GM12878 (cell line): ENCODE results near the gene PARP8. TPM values are rescaled to one million over a fixed set of nuclear protein-coding genes. Genes with fewer than 3 reads are reported as not detected.

Experiments used
- ATAC-seq: fragments of 200-7000 bp; cut with Tn5 transposase; 3 replicates; pipeline ENCODE4 v1.9.1; 2020; ENCODE audit warnings: mild to moderate bottlenecking, moderate library complexity
- BruUV-seq: library from RNA; stranded (reverse); fragments of 400-500 nt; replicated peaks from 2 replicates; lab custom pipeline; 2021; lab: Mats Ljungman, UMichigan
- CTCF ChIA-PET: fragments of 300-600 bp; sonication (Branson Sonifier 250); formaldehyde crosslinking; extraction: SDS; loops from one replicate; lab custom pipeline; 2021; ENCODE audit warnings: inconsistent platforms; lab: Yijun Ruan, JAX
- POLR2A ChIA-PET: fragments of 350-600 bp; formaldehyde crosslinking; extraction: SDS; loops from one replicate; lab custom pipeline; 2021; ENCODE audit warnings: inconsistent platforms; lab: Charles Lee
- RAD21 ChIA-PET: fragments of 300-600 bp; sonication (Branson Sonifier 250); formaldehyde crosslinking; loops from one replicate; lab custom pipeline; 2023; ENCODE audit warnings: antibody characterized with exemption; ENCODE audit not compliant: unreplicated experiment; lab: Charles Lee
- SMC1A ChIA-PET: fragments of 300-600 bp; sonication (Branson Sonifier 250); formaldehyde crosslinking; loops from one replicate; lab custom pipeline; 2023; ENCODE audit not compliant: unreplicated experiment, uncharacterized antibody; lab: Charles Lee
- DNase-seq: peaks from one replicate; pipeline ENCODE4 v3.0.0-alpha.2; 2011; ENCODE audit warnings: low read depth, low spot score
- FAIRE-seq: peaks from 3 replicates; lab custom pipeline; 2011; peaks lifted over from hg19 to GRCh38; lab: Jason Lieb, UNC
- H2AFZ ChIP-seq: 2 replicates; pipeline ENCODE4 v1.6.0; 2011; ENCODE audit warnings: low read depth, low read length, control low read depth; ENCODE audit not compliant: control insufficient read depth
- H3K27ac ChIP-seq: 2 replicates; pipeline ENCODE4 v1.5.1; 2011; ENCODE audit warnings: control low read depth; ENCODE audit not compliant: control insufficient read depth, insufficient read depth
- H3K27me3 ChIP-seq, 2 experiments: replicated peaks in 1 of 2; 2 replicates each; pipeline versions ENCODE4 v1.6.0 to v1.6.1; 2011; ENCODE audit warnings: low read length in 1 of 2; ENCODE audit not compliant: control insufficient read depth in 2 of 2, insufficient read depth in 2 of 2
- H3K36me3 ChIP-seq, 2 experiments: 2 replicates each; pipeline ENCODE4 v1.5.1; 2011; ENCODE audit warnings: low read length in 1 of 2; ENCODE audit not compliant: control insufficient read depth in 2 of 2, insufficient read depth in 2 of 2
- H3K4me1 ChIP-seq: 2 replicates; pipeline ENCODE4 v1.6.1; 2011; ENCODE audit warnings: mild to moderate bottlenecking, low read length, moderate library complexity, mixed read lengths; ENCODE audit not compliant: control insufficient read depth, insufficient read depth
- H3K4me2 ChIP-seq: 2 replicates; pipeline ENCODE4 v1.6.0; 2011; ENCODE audit warnings: control low read depth; ENCODE audit not compliant: control insufficient read depth, insufficient read depth
- H3K4me3 ChIP-seq: fragments of 200-600 bp; sonication (generic); 2 replicates; pipeline ENCODE4 v1.5.1; 2016
- H3K79me2 ChIP-seq: 2 replicates; pipeline ENCODE4 v1.6.0; 2011; ENCODE audit warnings: low read length; ENCODE audit not compliant: control insufficient read depth, insufficient read depth
- H3K9ac ChIP-seq: 2 replicates; pipeline ENCODE4 v1.8.0; 2011; ENCODE audit warnings: low read length, control low read depth, mixed read lengths; ENCODE audit not compliant: control insufficient read depth, insufficient read depth
- H3K9me3 ChIP-seq: replicated peaks from 3 replicates; pipeline ENCODE4 v1.5.1; 2011; ENCODE audit warnings: mild to moderate bottlenecking, low read length; ENCODE audit not compliant: control insufficient read depth, insufficient read depth
- H4K20me1 ChIP-seq: 2 replicates; pipeline ENCODE4 v1.6.0; 2011; ENCODE audit not compliant: control insufficient read depth, insufficient read depth
- ATF7 ChIP-seq: fragments of 450-650 bp; IDR thresholded peaks from 2 replicates; pipeline ENCODE4 v1.6.1; 2016; ENCODE audit warnings: low read depth, mild to moderate bottlenecking
- CEBPB ChIP-seq, 2 experiments: fragments of 150-350 bp in 1 of 2; IDR thresholded peaks; 2 replicates each; pipeline ENCODE4 v1.6.1; 2012 to 2014; ENCODE audit warnings: low read depth in 2 of 2, low read length in 2 of 2, borderline replicate concordance in 1 of 2, inconsistent platforms in 1 of 2
- CHD4 ChIP-seq: fragments of 200-600 bp; sonication (generic); IDR thresholded peaks from 2 replicates; pipeline ENCODE4 v1.6.1; 2016; ENCODE audit warnings: mild to moderate bottlenecking
- ETV6 ChIP-seq, 2 experiments: fragments of 450-650 bp in 1 of 2; IDR thresholded peaks in 1 of 2; conservative IDR thresholded peaks in 1 of 2; 2 replicates each; pipeline ENCODE4 v1.6.1; 2014; ENCODE audit warnings: antibody characterized with exemption in 1 of 2, borderline replicate concordance in 1 of 2, low read depth in 1 of 2, mild to moderate bottlenecking in 1 of 2, moderate library complexity in 1 of 2
- NBN ChIP-seq: fragments of 450-650 bp; IDR thresholded peaks from 2 replicates; pipeline ENCODE4 v1.6.1; 2016
- POU2F2 ChIP-seq: IDR thresholded peaks from 3 replicates; pipeline ENCODE4 v1.6.1; 2011; ENCODE audit warnings: low read depth, mild to moderate bottlenecking, low read length, borderline replicate concordance
- RAD51 ChIP-seq: fragments of 450-650 bp; IDR thresholded peaks from 2 replicates; pipeline ENCODE4 v1.6.1; 2016; ENCODE audit warnings: moderate library complexity, mild to moderate bottlenecking, inconsistent platforms
- RELB ChIP-seq: fragments of 450-650 bp; IDR thresholded peaks from 2 replicates; pipeline ENCODE4 v1.6.1; 2017; ENCODE audit warnings: low read depth, mild to moderate bottlenecking, moderate library complexity
- ZNF384 ChIP-seq: IDR thresholded peaks from 2 replicates; pipeline ENCODE4 v1.6.1; 2012; ENCODE audit warnings: low read depth, mild to moderate bottlenecking, low read length, improper control_type of control experiment, borderline replicate concordance
- WGBS: methylation state at CpG from one replicate; pipeline ENCODE4 v1.1.6; 2016; ENCODE audit warnings: low lambda C conversion rate; ENCODE audit not compliant: insufficient replicate concordance, insufficient coverage; ENCODE audit errors: missing lambda C conversion rate; 5-methylcytosine and 5-hydroxymethylcytosine counted together
- in situ Hi-C: fragments of 300-500 bp; cut with MboI; formaldehyde crosslinking; loops from 9 replicates; pipeline ENCODE4 v1.14.3; 2018; ENCODE audit warnings: mixed read lengths
- intact Hi-C: fragments of 100-400 bp; cut with micrococcal nuclease; formaldehyde crosslinking; loops from one replicate; pipeline ENCODE4 v1.14.2; 2022; ENCODE audit not compliant: unreplicated experiment
- polyA plus RNA-seq, 11 experiments: library from polyadenylated mRNA; depleted of rRNA in 4 of 11; unstranded in 6 of 11; stranded (reverse) in 5 of 11; fragments of >200 nt; fragmentation: Nextera tagmentation in 4 of 11; fragmentation: Illumina TruSeq in 1 of 11; extraction: Ambion mirVana in 4 of 11; extraction: Trizol in 1 of 11; gene quantifications; 1 replicate in 1 of 11; 2 replicates in 10 of 11; pipeline versions ENCODE4 v1.2.1 to v1.2.3, GENCODE V29; 2011 to 2016; ENCODE audit warnings: inconsistent platforms in 2 of 11, missing spikeins in 2 of 11, low read depth in 1 of 11
- total RNA-seq, 4 experiments: library from RNA; depleted of rRNA in 3 of 4; stranded (reverse); fragments of >200 nt in 3 of 4; fragmentation: Illumina TruSeq in 1 of 4; extraction: Trizol in 1 of 4; gene quantifications; 2 replicates each; pipeline versions ENCODE4 v1.2.1 to v1.2.3, GENCODE V29; 2013 to 2021
- TF ChIP-seq, protein P1 (sequence below): fragments of 450-650 bp; IDR thresholded peaks from 2 replicates; pipeline ENCODE4 v1.6.1; 2017; ENCODE audit warnings: mild to moderate bottlenecking, moderate library complexity
- TF ChIP-seq, protein P2 (sequence below): fragments of 450-650 bp; formaldehyde crosslinking; IDR thresholded peaks from 2 replicates; pipeline ENCODE4 v1.4.0; 2022; ENCODE audit warnings: mild to moderate bottlenecking, moderate library complexity
- TF ChIP-seq, protein P3 (sequence below): fragments of 450-650 bp; IDR thresholded peaks from 2 replicates; pipeline ENCODE4 v1.6.1; 2016; ENCODE audit warnings: mild to moderate bottlenecking

PARP8 gene
- total and polyA plus RNA-seq, 10 of the 15 experiments (the other 5 are each of a cell fraction or from before 2014, with no cell fraction given), result 9.1 to 65.2 (median 20.6) TPM

- FAIRE-seq, result peak; percentile 99
- TF ChIP-seq, protein P1, sequence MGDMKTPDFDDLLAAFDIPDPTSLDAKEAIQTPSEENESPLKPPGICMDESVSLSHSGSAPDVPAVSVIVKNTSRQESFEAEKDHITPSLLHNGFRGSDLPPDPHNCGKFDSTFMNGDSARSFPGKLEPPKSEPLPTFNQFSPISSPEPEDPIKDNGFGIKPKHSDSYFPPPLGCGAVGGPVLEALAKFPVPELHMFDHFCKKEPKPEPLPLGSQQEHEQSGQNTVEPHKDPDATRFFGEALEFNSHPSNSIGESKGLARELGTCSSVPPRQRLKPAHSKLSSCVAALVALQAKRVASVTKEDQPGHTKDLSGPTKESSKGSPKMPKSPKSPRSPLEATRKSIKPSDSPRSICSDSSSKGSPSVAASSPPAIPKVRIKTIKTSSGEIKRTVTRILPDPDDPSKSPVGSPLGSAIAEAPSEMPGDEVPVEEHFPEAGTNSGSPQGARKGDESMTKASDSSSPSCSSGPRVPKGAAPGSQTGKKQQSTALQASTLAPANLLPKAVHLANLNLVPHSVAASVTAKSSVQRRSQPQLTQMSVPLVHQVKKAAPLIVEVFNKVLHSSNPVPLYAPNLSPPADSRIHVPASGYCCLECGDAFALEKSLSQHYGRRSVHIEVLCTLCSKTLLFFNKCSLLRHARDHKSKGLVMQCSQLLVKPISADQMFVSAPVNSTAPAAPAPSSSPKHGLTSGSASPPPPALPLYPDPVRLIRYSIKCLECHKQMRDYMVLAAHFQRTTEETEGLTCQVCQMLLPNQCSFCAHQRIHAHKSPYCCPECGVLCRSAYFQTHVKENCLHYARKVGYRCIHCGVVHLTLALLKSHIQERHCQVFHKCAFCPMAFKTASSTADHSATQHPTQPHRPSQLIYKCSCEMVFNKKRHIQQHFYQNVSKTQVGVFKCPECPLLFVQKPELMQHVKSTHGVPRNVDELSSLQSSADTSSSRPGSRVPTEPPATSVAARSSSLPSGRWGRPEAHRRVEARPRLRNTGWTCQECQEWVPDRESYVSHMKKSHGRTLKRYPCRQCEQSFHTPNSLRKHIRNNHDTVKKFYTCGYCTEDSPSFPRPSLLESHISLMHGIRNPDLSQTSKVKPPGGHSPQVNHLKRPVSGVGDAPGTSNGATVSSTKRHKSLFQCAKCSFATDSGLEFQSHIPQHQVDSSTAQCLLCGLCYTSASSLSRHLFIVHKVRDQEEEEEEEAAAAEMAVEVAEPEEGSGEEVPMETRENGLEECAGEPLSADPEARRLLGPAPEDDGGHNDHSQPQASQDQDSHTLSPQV, result no peak
- TF ChIP-seq CHD4 (no peak), ZNF384 (no peak), CEBPB (IDR thresholded peaks at IDR 0.05; ENCODE audit: borderline replicate concordance in 1 of 2, low read depth in 2 of 2, low read length in 2 of 2) (no peak), ATF7 (no peak), NBN (peak; percentile 70), RAD51 (peak; percentile 94), POU2F2 (peak; percentile 59; the same call in 1 of the 3 replicates), RELB (peak; percentile 75; the same call in 1 of the 2 replicates), ETV6 (conservative IDR thresholded peaks at IDR 0.05 in 1 of 2, IDR thresholded peaks at IDR 0.05 in 1 of 2; ENCODE audit: borderline replicate concordance in 1 of 2, low read depth in 1 of 2) (0 out of 4 replicates have a peak, but pooled peaks of 1 of the 2 experiments have one; percentile 23)
- TF ChIP-seq, protein P2, sequence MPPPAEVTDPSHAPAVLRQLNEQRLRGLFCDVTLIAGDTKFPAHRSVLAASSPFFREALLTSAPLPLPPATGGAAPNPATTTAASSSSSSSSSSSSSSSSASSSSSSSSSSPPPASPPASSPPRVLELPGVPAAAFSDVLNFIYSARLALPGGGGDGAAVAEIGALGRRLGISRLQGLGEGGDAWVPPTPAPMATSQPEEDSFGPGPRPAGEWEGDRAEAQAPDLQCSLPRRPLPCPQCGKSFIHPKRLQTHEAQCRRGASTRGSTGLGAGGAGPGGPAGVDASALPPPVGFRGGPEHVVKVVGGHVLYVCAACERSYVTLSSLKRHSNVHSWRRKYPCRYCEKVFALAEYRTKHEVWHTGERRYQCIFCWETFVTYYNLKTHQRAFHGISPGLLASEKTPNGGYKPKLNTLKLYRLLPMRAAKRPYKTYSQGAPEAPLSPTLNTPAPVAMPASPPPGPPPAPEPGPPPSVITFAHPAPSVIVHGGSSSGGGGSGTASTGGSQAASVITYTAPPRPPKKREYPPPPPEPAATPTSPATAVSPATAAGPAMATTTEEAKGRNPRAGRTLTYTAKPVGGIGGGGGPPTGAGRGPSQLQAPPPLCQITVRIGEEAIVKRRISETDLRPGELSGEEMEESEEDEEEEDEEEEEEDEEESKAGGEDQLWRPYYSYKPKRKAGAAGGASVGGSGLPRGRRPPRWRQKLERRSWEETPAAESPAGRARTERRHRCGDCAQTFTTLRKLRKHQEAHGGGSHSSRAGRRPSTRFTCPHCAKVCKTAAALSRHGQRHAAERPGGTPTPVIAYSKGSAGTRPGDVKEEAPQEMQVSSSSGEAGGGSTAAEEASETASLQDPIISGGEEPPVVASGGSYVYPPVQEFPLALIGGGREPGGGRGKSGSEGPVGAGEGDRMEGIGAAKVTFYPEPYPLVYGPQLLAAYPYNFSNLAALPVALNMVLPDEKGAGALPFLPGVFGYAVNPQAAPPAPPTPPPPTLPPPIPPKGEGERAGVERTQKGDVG, result no peak
- TF ChIP-seq, protein P3, sequence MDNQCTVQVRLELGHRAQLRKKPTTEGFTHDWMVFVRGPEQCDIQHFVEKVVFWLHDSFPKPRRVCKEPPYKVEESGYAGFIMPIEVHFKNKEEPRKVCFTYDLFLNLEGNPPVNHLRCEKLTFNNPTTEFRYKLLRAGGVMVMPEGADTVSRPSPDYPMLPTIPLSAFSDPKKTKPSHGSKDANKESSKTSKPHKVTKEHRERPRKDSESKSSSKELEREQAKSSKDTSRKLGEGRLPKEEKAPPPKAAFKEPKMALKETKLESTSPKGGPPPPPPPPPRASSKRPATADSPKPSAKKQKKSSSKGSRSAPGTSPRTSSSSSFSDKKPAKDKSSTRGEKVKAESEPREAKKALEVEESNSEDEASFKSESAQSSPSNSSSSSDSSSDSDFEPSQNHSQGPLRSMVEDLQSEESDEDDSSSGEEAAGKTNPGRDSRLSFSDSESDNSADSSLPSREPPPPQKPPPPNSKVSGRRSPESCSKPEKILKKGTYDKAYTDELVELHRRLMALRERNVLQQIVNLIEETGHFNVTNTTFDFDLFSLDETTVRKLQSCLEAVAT, result peak; percentile 59; the same call in 1 of the 2 replicates
Measured at GRCh38 chr5:50711280-50711679, 44.8 kb downstream of the PARP8 start.

More at GRCh38 chr5:50711280-50711679, 44.8 kb downstream of the PARP8 start:
- in situ Hi-C loops (no loop called here), intact Hi-C loops (loop anchor here (1.0 to 5.0 kb wide), 2 partner anchors 36 to 44 kb away; no protein-coding TSS in a partner anchor)
- BruUV-seq, result no TSS peak
- H3K4me3 ChIP-seq, result peak overlapping the region; percentile 37
- ChIA-PET RAD21 (interaction anchor here (0.8 to 1.9 kb wide), 8 partner anchors 10 to 210 kb away, joined by 3 to 11 read pairs (median 4); no protein-coding TSS in a partner anchor), CTCF (interaction anchor here (0.8 to 1.2 kb wide), 4 partner anchors 11 to 35 kb away, joined by 3 read pairs; no protein-coding TSS in a partner anchor), SMC1A (interaction anchor here (0.9 to 2.3 kb wide), 12 partner anchors 8 to 48 kb away, joined by 3 to 14 read pairs (median 4); no protein-coding TSS in a partner anchor), POLR2A (interaction anchor here (1.0 to 1.2 kb wide), 3 partner anchors 9 to 57 kb away, joined by 3 to 6 read pairs (median 3); no protein-coding TSS in a partner anchor)
- H3K79me2 ChIP-seq, result peaks cover 68% of the 10 kb centered on the region
- H3K4me2 ChIP-seq, result peak overlapping the region; percentile 70
- no peaks in the 10 kb centered on the region for H3K9me3 ChIP-seq
- WGBS, result 0% methylated on average over 2 of the region's 2 CpGs
- H3K27me3 ChIP-seq, result no peaks in the 10 kb centered on the region
- H3K36me3 ChIP-seq, result no peaks in the 10 kb centered on the region; a peak in 1 of 4 replicates
- peak overlapping the region; percentile 29 for H2AFZ ChIP-seq
- ATAC-seq (peak; percentile 95), DNase-seq (peak; percentile 87)
- H3K27ac ChIP-seq, result peak overlapping the region; percentile 70
- H4K20me1 ChIP-seq, result no peaks in the 10 kb centered on the region
- peaks cover 20% of the 10 kb centered on the region for H3K4me1 ChIP-seq
- peak overlapping the region; percentile 69 for H3K9ac ChIP-seq
